ENCODE results near the gene C1QTNF5. TPM values are rescaled to one million over a fixed set of nuclear protein-coding genes. Genes with fewer than 3 reads are reported as not detected.

Gene C1QTNF5
- total RNA-seq, 4 donors from 2014 or later, result 4.0 to 16.0 (median 6.0) TPM

DNA sequence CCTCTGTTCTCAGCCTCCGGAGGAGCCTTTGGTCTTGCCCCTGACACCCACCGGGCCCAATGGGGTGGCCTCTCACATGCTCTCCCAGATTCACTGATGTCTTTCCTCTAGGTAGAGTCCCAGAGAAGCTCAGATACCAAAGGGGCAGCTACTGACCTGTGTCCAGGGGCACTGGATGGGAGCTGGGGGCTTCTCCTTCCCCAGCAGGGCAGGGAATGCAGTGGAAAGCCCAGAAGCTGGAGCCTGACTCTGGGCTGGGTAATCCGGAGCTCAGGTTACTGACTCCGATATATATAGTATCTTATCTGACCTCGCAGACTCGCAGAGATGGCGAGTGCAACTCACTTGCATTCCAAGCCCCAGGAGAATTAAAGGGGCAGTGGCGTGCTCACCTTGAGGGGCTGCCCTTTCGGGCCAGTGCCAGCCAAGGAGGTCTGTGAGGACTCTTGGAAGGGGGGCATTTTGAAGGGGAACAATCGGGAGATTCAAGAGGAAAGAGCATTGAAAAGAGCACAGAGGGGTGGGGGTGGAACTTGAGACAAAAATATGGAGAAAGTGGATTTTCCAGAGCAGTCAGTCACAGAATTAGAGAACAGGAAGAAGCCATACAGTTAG is 38.3 kb upstream of the C1QTNF5 start:
- peak overlapping the region; percentile 60 to 73 (median 67) for H3K4me3 ChIP-seq
- H3K9me3 ChIP-seq, result no peaks in the 10 kb centered on the region
- DNase-seq, result peak; percentile 69 to 87
- intact Hi-C loops (cut with DNase I; ENCODE audit: low total_unique reads), result loop anchor here (2.0 kb wide), 1 partner anchor 18 kb away; no protein-coding TSS in a partner anchor
- in situ Hi-C loops (cut with MboI; ENCODE audit: low sequenced_read_pairs in 4 of 4), result no loop called here
- H3K27me3 ChIP-seq, result no peaks in the 10 kb centered on the region
- peak; percentile 50 to 55 for ATAC-seq
- TF ChIP-seq POLR2A (IDR thresholded peaks at IDR 0.05), result peak; percentile 94 to 97
- TF ChIP-seq, protein P1, sequence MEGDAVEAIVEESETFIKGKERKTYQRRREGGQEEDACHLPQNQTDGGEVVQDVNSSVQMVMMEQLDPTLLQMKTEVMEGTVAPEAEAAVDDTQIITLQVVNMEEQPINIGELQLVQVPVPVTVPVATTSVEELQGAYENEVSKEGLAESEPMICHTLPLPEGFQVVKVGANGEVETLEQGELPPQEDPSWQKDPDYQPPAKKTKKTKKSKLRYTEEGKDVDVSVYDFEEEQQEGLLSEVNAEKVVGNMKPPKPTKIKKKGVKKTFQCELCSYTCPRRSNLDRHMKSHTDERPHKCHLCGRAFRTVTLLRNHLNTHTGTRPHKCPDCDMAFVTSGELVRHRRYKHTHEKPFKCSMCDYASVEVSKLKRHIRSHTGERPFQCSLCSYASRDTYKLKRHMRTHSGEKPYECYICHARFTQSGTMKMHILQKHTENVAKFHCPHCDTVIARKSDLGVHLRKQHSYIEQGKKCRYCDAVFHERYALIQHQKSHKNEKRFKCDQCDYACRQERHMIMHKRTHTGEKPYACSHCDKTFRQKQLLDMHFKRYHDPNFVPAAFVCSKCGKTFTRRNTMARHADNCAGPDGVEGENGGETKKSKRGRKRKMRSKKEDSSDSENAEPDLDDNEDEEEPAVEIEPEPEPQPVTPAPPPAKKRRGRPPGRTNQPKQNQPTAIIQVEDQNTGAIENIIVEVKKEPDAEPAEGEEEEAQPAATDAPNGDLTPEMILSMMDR (IDR thresholded peaks at IDR 0.05 in 4 of 5, conservative IDR thresholded peaks at IDR 0.05 in 1 of 5), result no peak
- H3K36me3 ChIP-seq, result no peaks in the 10 kb centered on the region
- peaks cover 60 to 70% of the 10 kb centered on the region in 2 donors for H3K4me1 ChIP-seq
- peak overlapping the region; percentile 96 to 99 (median 98) for H3K27ac ChIP-seq

DNA sequence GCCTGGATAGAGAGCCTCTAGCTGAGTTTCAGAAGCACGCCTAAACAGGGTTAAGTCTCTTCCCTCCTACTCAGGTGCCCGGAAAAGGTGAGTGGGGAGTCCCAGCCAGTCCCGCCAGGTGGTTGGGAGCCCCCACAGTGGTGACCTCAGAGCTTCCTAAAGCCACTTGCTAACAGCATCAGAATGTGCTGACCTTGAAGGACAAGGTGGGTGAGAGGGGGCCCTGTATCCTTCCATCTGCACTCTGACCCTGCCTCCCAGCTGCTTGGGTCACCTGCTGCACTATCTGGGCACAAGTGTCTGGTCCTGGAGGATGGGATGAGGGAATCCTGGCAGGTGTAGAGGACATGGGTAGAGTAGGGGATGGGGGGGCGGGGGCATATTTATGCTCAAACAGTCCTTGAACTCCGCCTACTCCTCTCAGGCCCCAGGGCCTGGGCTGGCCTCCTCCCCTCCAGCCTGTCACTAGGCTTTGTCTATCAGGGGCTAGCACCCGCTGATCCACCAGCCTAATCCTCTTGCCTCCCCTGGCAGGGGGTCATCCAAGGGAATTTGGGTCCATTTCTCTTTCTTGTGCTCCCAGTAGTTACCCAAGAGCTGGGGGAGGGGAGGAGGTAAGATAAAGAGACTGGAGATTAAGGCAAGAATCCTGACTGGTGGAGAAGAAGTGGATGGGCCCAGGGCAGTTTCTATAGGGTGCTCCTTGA is 37.4 kb upstream of the C1QTNF5 start:
- H3K9me3 ChIP-seq, result no peaks in the 10 kb centered on the region
- no peaks in the 10 kb centered on the region for H3K27me3 ChIP-seq
- in situ Hi-C loops (cut with MboI; ENCODE audit: low sequenced_read_pairs in 4 of 4) (no loop called here), intact Hi-C loops (cut with DNase I; ENCODE audit: low total_unique reads) (loop anchor here (2.0 kb wide), 1 partner anchor 17 kb away; no protein-coding TSS in a partner anchor)
- H3K36me3 ChIP-seq, result no peaks in the 10 kb centered on the region
- DNase-seq, result peak in 1 of 2 donors; percentile 47
- H3K4me3 ChIP-seq, result peak overlapping the region; percentile 60 to 73 (median 67)
- TF ChIP-seq, protein P1 (IDR thresholded peaks at IDR 0.05 in 4 of 5, conservative IDR thresholded peaks at IDR 0.05 in 1 of 5), result no peak
- no peak for TF ChIP-seq POLR2A (IDR thresholded peaks at IDR 0.05)
- peak overlapping the region; percentile 96 to 99 (median 98) for H3K27ac ChIP-seq
- no peak for ATAC-seq
- peaks cover 68 to 78% of the 10 kb centered on the region in 2 donors for H3K4me1 ChIP-seq

DNA sequence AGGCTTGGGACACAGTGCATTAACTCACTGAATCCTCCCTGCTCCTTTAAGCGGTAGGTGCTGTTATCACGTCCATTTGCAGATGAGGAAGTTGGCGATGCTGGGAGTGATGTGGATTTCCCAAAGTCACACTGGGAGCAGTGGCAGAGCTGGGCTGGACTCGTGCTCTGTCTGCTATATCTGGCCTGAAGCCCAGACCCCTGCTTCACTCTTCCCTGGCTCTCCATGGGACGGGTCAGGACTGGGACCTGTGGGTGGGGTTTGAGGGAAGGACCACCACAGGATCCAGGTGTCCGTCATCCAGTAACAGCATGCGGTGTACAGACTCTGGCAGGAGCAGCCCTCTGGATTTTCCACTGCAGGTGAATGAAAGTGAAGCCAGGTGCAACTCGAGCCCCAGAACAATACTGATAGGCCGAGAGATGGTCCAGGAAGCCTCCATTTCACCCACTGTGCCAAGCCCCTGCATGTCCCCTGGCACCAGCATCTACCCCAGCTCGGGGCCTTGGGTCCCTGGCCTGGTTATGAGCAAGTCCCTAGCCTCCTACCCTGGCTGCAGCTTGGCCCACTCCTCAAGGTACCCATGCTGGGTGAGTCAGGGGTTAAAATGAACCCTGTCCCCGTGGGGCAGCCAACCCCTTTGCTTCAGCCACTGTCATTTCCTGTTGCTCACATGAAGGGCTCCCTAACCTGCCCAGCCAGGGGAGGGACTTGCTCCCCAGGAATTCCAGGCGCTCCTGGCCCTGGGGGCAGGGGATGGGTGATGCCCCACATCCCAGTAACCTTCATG is 36.6 kb upstream of the C1QTNF5 start:
- Histone ChIP-seq H3K4me3 (peak overlapping the region; percentile 60 to 73 (median 67)), H3K4me1 (peaks cover 76 to 84% of the 10 kb centered on the region in 2 donors), H3K27me3 (no peaks in the 10 kb centered on the region), H3K27ac (peak overlapping the region; percentile 96 to 99 (median 98)), H3K36me3 (no peaks in the 10 kb centered on the region), H3K9me3 (no peaks in the 10 kb centered on the region)
- peak in 1 of 2 donors; percentile 30 for TF ChIP-seq POLR2A (IDR thresholded peaks at IDR 0.05)
- TF ChIP-seq, protein P1 (IDR thresholded peaks at IDR 0.05 in 4 of 5, conservative IDR thresholded peaks at IDR 0.05 in 1 of 5), result no peak
- DNase-seq, result peak in 1 of 2 donors; percentile 70
- in situ Hi-C loops (cut with MboI; ENCODE audit: low sequenced_read_pairs in 4 of 4), result no loop called here
- intact Hi-C loops (cut with DNase I; ENCODE audit: low total_unique reads), result no loop called here
- no peak for ATAC-seq

DNA sequence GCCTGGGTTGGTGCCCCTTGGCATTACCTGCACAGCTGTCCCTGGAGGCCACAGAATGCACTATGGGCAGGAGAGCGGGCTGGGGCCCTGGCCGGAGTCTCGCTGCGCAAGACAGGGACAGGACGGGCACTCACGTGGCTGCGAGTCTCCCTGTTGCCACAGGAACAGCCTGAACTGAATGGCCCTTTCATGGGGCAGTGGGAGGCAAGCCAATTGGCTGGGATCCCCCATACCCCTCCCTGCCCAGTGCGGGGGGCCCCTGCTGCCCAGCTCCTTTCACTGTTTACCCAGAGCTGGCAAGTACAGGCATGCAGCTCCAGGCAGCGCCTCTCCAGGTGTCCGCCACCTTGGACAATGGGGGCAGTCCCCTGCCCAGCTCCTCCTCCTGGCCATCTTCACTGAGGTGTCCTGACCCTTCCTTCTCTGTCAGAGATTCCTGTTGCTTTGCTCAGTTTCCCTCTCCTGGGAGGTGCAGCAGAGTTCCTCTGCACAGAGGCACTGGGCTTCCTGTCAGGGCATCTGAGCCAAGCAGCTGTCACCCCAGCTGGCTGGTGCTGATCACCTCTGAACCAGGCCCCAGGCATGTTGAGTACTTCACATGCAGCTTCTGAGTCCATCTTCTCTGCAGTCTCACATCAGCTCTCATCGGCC is 35.6 kb upstream of the C1QTNF5 start:
- TF ChIP-seq POLR2A (IDR thresholded peaks at IDR 0.05), result no peak
- TF ChIP-seq, protein P1 (IDR thresholded peaks at IDR 0.05 in 4 of 5, conservative IDR thresholded peaks at IDR 0.05 in 1 of 5), result peak in 1 of 5 experiments; percentile 3
- H3K36me3 ChIP-seq, result no peaks in the 10 kb centered on the region
- peak overlapping the region; percentile 96 to 99 (median 98) for H3K27ac ChIP-seq
- DNase-seq (peak; percentile 72 to 87), ATAC-seq (peak; percentile 21 to 28)
- H3K4me3 ChIP-seq, result peak overlapping the region; percentile 40 to 73 (median 64)
- peaks cover 80 to 88% of the 10 kb centered on the region in 2 donors for H3K4me1 ChIP-seq
- intact Hi-C loops (cut with DNase I; ENCODE audit: low total_unique reads) (loop anchor here (1.0 kb wide), 1 partner anchor 8 kb away; no protein-coding TSS in a partner anchor), in situ Hi-C loops (cut with MboI; ENCODE audit: low sequenced_read_pairs in 4 of 4) (no loop called here)
- H3K27me3 ChIP-seq, result no peaks in the 10 kb centered on the region
- no peaks in the 10 kb centered on the region for H3K9me3 ChIP-seq

All from gastrocnemius medialis (tissue), 4 donors.